ENCODE data around the gene CBARP. TPM values are rescaled to one million over a fixed set of nuclear protein-coding genes. Genes with fewer than 3 reads are reported as not detected.

The CBARP gene, protein sequence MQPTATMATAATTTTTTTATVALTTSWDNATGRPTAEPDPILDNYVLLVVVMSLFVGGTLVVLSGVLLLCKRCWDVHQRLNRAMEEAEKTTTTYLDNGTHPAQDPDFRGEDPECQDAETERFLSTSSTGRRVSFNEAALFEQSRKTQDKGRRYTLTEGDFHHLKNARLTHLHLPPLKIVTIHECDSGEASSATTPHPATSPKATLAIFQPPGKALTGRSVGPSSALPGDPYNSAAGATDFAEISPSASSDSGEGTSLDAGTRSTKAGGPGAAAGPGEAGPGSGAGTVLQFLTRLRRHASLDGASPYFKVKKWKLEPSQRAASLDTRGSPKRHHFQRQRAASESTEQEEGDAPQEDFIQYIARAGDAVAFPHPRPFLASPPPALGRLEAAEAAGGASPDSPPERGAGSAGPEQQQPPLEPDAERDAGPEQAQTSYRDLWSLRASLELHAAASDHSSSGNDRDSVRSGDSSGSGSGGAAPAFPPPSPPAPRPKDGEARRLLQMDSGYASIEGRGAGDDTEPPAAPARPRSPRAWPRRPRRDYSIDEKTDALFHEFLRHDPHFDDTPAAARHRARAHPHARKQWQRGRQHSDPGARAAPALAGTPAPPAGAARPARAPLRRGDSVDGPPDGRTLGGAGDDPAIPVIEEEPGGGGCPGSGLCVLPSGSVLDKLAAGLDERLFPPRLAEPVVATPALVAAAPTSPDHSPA
- total RNA-seq (2022; extraction: Qiagen RNA extraction) = 2.9 to 4.1 TPM (median 4.0 TPM) in 5 replicates

GRCh38 chr19:1237754-1238368 lies at the start of gene CBARP:
TSS of gene CBARP (minus strand) at chr19:1238005. CDS start at chr19:1236100, 1,905 bp downstream.

DNA sequence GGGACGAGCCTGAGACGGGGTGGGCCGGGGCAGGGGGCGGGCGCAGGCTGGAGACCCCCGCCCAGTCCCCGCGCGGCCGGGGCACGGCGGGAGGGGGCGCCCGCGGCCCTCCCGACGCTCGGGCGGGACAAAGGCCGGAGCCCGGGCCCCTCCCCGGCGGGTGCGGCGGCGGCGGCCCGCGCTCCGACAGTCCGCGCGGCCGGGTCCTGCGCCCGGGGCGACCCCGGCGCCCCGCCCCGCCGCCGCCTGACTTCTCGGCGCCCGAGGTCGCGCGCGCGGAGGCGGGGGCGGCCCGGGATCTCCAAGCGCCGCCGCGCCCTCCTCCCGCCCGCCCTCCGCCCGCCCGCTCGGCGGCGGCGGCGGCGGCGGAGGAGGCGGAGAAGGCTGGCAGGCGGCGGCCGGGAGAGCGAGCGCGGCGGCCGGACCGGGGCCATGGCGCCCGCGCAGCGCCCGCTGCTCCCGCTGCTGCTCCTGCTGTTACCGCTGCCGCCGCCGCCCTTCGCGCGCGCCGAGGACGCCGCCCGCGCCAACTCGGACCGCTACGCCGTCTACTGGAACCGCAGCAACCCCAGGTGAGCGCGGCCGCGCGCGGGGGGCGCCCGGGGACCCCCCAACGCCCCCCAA lies 48.0 kb upstream of the CBARP start, which contains the start of gene EFNA2:
Gene EFNA2 (plus strand): TSS at position 137 of the 624 bp plus-strand sequence. CDS start 296 bp downstream, at position 433.

GRCh38 chr19:1275260-1275975 lies 37.6 kb upstream of the CBARP start, which contains the start of gene FAM174C:
TSS of gene FAM174C (plus strand) at chr19:1275530. CDS start at chr19:1275550, 20 bp downstream.

GRCh38 chr19:1269065-1269477 lies 31.3 kb upstream of the CBARP start, which contains the start of gene CIRBP:
TSS of gene CIRBP (plus strand) at chr19:1269332. CDS start at chr19:1270934, 1,602 bp downstream.

GRCh38 chr19:1248139-1248785 lies 10.5 kb upstream of the CBARP start, which contains the start of gene MIDN:
TSS of gene MIDN (plus strand) at chr19:1248583. CDS start at chr19:1250297, 1,714 bp downstream.

DNA sequence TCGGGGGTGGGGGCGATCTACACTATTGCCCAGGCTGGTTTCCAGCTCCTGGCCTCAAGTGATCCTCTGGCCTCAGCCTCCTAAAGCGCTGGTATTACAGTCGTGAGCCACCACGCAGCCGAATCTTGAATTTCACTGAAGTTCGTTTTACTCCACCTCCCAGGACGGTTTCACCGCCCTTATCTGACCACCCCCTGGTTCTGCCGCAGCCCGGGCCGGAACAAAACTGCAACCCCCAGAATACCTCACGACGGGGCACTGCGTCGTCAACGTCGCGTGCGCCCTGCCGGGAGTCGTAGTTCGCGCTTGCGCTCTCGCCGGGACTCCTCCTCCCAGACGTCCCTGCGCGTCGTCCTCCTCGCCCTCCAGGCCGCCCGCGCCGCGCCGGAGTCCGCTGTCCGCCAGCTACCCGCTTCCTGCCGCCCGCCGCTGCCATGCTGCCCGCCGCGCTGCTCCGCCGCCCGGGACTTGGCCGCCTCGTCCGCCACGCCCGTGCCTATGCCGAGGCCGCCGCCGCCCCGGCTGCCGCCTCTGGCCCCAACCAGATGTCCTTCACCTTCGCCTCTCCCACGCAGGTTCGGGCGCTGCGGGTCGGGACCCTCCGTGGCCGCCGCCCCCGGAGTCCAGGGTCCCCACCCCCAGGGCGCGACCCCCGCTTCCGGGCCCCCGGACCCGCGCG lies 3.8 kb upstream of the CBARP start, which contains the start of gene ATP5F1D:
Gene ATP5F1D (plus strand): TSS at position 335 of the 679 bp plus-strand sequence. CDS start 100 bp downstream, at position 435.

GRCh38 chr19:1205114-1206099 lies 32.4 kb downstream of the CBARP start, which contains the start of gene STK11:
TSS of gene STK11 (plus strand) at chr19:1205778. CDS start at chr19:1206914, 1,136 bp downstream.

Other genes starting within 250 kb of the CBARP start
- 1.6 to 3.6 TPM (median 2.4 TPM) in 5 replicates for gene GRIN3B, start 237.6 kb downstream of the CBARP start, total RNA-seq (2022; extraction: Qiagen RNA extraction)
- gene TMEM259, start 216.9 kb downstream of the CBARP start, total RNA-seq (2022; extraction: Qiagen RNA extraction) = 88.1 to 125 TPM (median 119 TPM) in 5 replicates
- not detected in 5 replicates for gene RNU6-2, start 216.5 kb downstream of the CBARP start, total RNA-seq (2022; extraction: Qiagen RNA extraction)
- 70.3 to 98.3 TPM (median 87.8 TPM) in 5 replicates for gene CNN2, start 211.4 kb downstream of the CBARP start, total RNA-seq (2022; extraction: Qiagen RNA extraction)
- 12.7 to 19.5 TPM (median 15.0 TPM) in 5 replicates for gene ABCA7, start 197.9 kb downstream of the CBARP start, total RNA-seq (2022; extraction: Qiagen RNA extraction)
- 3.2 to 4.9 TPM (median 4.7 TPM) in 5 replicates for gene ARHGAP45, start 170.8 kb downstream of the CBARP start, total RNA-seq (2022; extraction: Qiagen RNA extraction)
- gene POLR2E, start 142.6 kb downstream of the CBARP start, total RNA-seq (2022; extraction: Qiagen RNA extraction) = 189 to 252 TPM (median 230 TPM) in 5 replicates
- 385 to 499 TPM (median 481 TPM) in 5 replicates for gene GPX4, start 134.0 kb downstream of the CBARP start, total RNA-seq (2022; extraction: Qiagen RNA extraction)
- gene SBNO2, start 63.7 kb downstream of the CBARP start, total RNA-seq (2022; extraction: Qiagen RNA extraction) = 28.6 to 34.8 TPM (median 32.0 TPM) in 5 replicates
- gene STK11, start 32.2 kb downstream of the CBARP start, total RNA-seq (2022; extraction: Qiagen RNA extraction) = 34.1 to 37.9 TPM (median 35.8 TPM) in 5 replicates
- gene ATP5F1D, start 3.7 kb upstream of the CBARP start, total RNA-seq (2022; extraction: Qiagen RNA extraction) = 73.6 to 182 TPM (median 168 TPM) in 5 replicates
- gene MIDN, start 10.6 kb upstream of the CBARP start, total RNA-seq (2022; extraction: Qiagen RNA extraction) = 48.0 to 55.8 TPM (median 51.1 TPM) in 5 replicates
- 90.9 to 225 TPM (median 100 TPM) in 5 replicates for gene CIRBP, start 31.3 kb upstream of the CBARP start, total RNA-seq (2022; extraction: Qiagen RNA extraction)
- 44.2 to 95.1 TPM (median 77.5 TPM) in 5 replicates for gene FAM174C, start 37.5 kb upstream of the CBARP start, total RNA-seq (2022; extraction: Qiagen RNA extraction)
- gene EFNA2, start 47.9 kb upstream of the CBARP start, total RNA-seq (2022; extraction: Qiagen RNA extraction) = 1.0 to 2.3 TPM (median 2.0 TPM) in 5 replicates
- gene NDUFS7, start 145.9 kb upstream of the CBARP start, total RNA-seq (2022; extraction: Qiagen RNA extraction) = 67.0 to 76.3 TPM (median 74.3 TPM) in 5 replicates
- 26.9 to 45.6 TPM (median 41.2 TPM) in 5 replicates for gene GAMT, start 163.5 kb upstream of the CBARP start, total RNA-seq (2022; extraction: Qiagen RNA extraction)
- 81.0 to 103 TPM (median 96.2 TPM) in 5 replicates for gene DAZAP1, start 169.6 kb upstream of the CBARP start, total RNA-seq (2022; extraction: Qiagen RNA extraction)
- gene RPS15, start 200.4 kb upstream of the CBARP start, total RNA-seq (2022; extraction: Qiagen RNA extraction) = 1,250 to 2,075 TPM (median 1,916 TPM) in 5 replicates
- gene APC2, start 212.1 kb upstream of the CBARP start, total RNA-seq (2022; extraction: Qiagen RNA extraction) = 0.78 to 2.5 TPM (median 1.7 TPM) in 5 replicates
- 10.4 to 18.8 TPM (median 16.6 TPM) in 5 replicates for gene C19orf25, start 241.2 kb upstream of the CBARP start, total RNA-seq (2022; extraction: Qiagen RNA extraction)